Nephron (organoid): Measurements from ENCODE around the gene SRBD1.
A peak's percentile ranks its signal among the peaks of the same experiment; 100 is the strongest.

ENCODE experiments used
- H3K27ac Mint-ChIP-seq, 3 experiments: 2 replicates each; pipeline ENCODE4 v1.8.0; 2020; ENCODE audit warnings: mixed read lengths in 3 of 3, mild to moderate bottlenecking in 2 of 3, moderate library complexity in 1 of 3
- H3K27me3 Mint-ChIP-seq: 2 replicates; pipeline ENCODE4 v1.8.0; 2021; ENCODE audit warnings: low read depth, mild to moderate bottlenecking, moderate library complexity, mixed read lengths
- H3K36me3 Mint-ChIP-seq: 2 replicates; pipeline ENCODE4 v1.8.0; 2020; ENCODE audit warnings: low read depth, mixed read lengths
- H3K4me1 Mint-ChIP-seq: 2 replicates; pipeline ENCODE4 v1.8.0; 2020; ENCODE audit warnings: mixed read lengths
- H3K4me3 Mint-ChIP-seq, 3 experiments: 2 replicates each; pipeline ENCODE4 v1.8.0; 2020; ENCODE audit warnings: mild to moderate bottlenecking in 3 of 3, mixed read lengths in 3 of 3, moderate library complexity in 2 of 3
- H3K9me3 Mint-ChIP-seq: 2 replicates; pipeline ENCODE4 v1.8.0; 2020; ENCODE audit warnings: mixed read lengths
- CTCF ChIP-seq, 3 experiments: fragments of 200-600 bp; sonication (generic); IDR thresholded peaks; one replicate each; pipeline ENCODE4 v1.5.0; 2021; ENCODE audit warnings: antibody characterized with exemption in 3 of 3; ENCODE audit not compliant: unreplicated experiment in 3 of 3

SRBD1 gene

GRCh38 chr2:45554742-45555140 is 56.3 kb downstream of the SRBD1 start:
- H3K9me3 Mint-ChIP-seq: no peaks in the 10 kb centered on the region
- TF ChIP-seq CTCF (IDR thresholded peaks at IDR 0.05; ENCODE audit: unreplicated experiment in 3 of 3): no peak
- no peaks in the 10 kb centered on the region for H3K27me3 Mint-ChIP-seq
- H3K4me1 Mint-ChIP-seq: no peaks in the 10 kb centered on the region
- no peak overlapping the region for H3K4me3 Mint-ChIP-seq
- peaks cover 46% of the 10 kb centered on the region for H3K36me3 Mint-ChIP-seq
- no peak overlapping the region for H3K27ac Mint-ChIP-seq

GRCh38 chr2:45554073-45554741 is 56.9 kb downstream of the SRBD1 start:
- no peaks in the 10 kb centered on the region for H3K4me1 Mint-ChIP-seq
- H3K4me3 Mint-ChIP-seq: no peak overlapping the region
- TF ChIP-seq CTCF (IDR thresholded peaks at IDR 0.05; ENCODE audit: unreplicated experiment in 3 of 3): no peak
- H3K36me3 Mint-ChIP-seq: peaks cover 43% of the 10 kb centered on the region
- H3K27me3 Mint-ChIP-seq: no peaks in the 10 kb centered on the region
- H3K27ac Mint-ChIP-seq: no peak overlapping the region
- H3K9me3 Mint-ChIP-seq: no peaks in the 10 kb centered on the region

GRCh38 chr2:45551862-45552261 is 59.2 kb downstream of the SRBD1 start:
- no peaks in the 10 kb centered on the region for H3K4me1 Mint-ChIP-seq
- H3K36me3 Mint-ChIP-seq: peaks cover 37% of the 10 kb centered on the region
- TF ChIP-seq CTCF (IDR thresholded peaks at IDR 0.05; ENCODE audit: unreplicated experiment in 3 of 3): no peak
- no peak overlapping the region for H3K4me3 Mint-ChIP-seq
- no peak overlapping the region for H3K27ac Mint-ChIP-seq
- H3K27me3 Mint-ChIP-seq: no peaks in the 10 kb centered on the region
- H3K9me3 Mint-ChIP-seq: no peaks in the 10 kb centered on the region

- Mint-ChIP-seq H3K4me1 (no peaks in the 10 kb centered on the region), H3K27ac (peak overlapping the region; percentile 85 to 95 (median 86)), H3K4me3 (peak overlapping the region; percentile 7 to 67 (median 59)), H3K27me3 (no peaks in the 10 kb centered on the region), H3K36me3 (peaks cover 44% of the 10 kb centered on the region), H3K9me3 (no peaks in the 10 kb centered on the region)
- TF ChIP-seq CTCF (IDR thresholded peaks at IDR 0.05; ENCODE audit: unreplicated experiment in 3 of 3): no peak
These were observed 65.1 kb downstream of the SRBD1 start for GRCh38 chr2:45545943-45546342.

DNA sequence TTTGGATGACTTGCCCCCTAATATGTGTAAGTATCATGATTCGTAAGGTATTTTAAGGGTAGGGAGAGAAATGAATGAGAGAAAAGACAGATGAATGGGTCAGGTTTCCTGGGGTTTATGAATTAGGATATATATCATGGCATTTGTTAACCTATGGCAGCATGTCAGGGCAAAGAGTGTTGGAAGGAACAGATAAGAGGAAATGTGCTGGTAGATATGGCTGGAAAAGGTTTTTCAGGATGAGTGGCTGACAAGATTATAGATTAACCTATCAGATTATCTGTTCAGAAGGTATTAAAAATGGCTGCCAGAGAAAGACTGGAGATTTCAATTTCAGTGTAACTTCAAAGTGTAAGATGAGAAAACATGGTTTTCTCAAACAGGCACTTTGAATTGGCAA is 67.8 kb downstream of the SRBD1 start:
- Mint-ChIP-seq H3K4me3 (peak overlapping the region in 1 of 3 experiments; percentile 34), H3K27ac (peak overlapping the region in 1 of 3 experiments; percentile 15), H3K27me3 (no peaks in the 10 kb centered on the region), H3K36me3 (peaks cover 46% of the 10 kb centered on the region), H3K9me3 (no peaks in the 10 kb centered on the region), H3K4me1 (no peaks in the 10 kb centered on the region)
- no peak for TF ChIP-seq CTCF (IDR thresholded peaks at IDR 0.05; ENCODE audit: unreplicated experiment in 3 of 3)

DNA sequence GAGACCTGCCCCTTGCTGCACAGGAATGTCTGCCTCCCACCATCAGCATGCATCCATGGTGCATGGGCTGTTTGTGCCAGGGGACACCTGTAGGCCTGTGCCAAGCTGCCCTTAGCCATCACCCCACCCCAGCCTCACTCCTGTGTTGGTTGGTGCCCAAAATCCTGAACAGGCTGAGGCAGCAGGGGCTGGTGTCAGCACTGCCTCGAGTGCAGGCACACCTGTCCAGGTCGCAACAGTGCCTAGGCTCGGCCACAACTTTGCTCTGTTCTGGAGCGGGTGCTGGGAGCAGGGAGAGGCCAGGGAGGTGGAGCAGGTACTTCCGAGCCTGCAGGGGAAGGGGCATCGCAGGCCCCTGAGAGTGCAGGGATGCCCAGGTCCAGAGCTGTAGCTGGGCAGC is 69.1 kb downstream of the SRBD1 start:
- no peaks in the 10 kb centered on the region for H3K27me3 Mint-ChIP-seq
- no peak for TF ChIP-seq CTCF (IDR thresholded peaks at IDR 0.05; ENCODE audit: unreplicated experiment in 3 of 3)
- H3K36me3 Mint-ChIP-seq: peaks cover 54% of the 10 kb centered on the region
- H3K4me3 Mint-ChIP-seq: no peak overlapping the region
- no peak overlapping the region for H3K27ac Mint-ChIP-seq
- no peaks in the 10 kb centered on the region for H3K4me1 Mint-ChIP-seq
- H3K9me3 Mint-ChIP-seq: no peaks in the 10 kb centered on the region
